Suppressor macrophage treated with lipopolysaccharide for 1 hour (primary cell): ENCODE results near the gene PSPN.
"Not testable (repeated sequence)": the region's sequence is repeated elsewhere in the genome, so short reads cannot be mapped to it uniquely, and the experiment has no call there.

ENCODE experiments used
- DNase-seq, 3 donors: peaks; one replicate each; pipeline ENCODE4 v3.0.0-alpha.2; 2020 to 2022

Gene PSPN

DNA sequence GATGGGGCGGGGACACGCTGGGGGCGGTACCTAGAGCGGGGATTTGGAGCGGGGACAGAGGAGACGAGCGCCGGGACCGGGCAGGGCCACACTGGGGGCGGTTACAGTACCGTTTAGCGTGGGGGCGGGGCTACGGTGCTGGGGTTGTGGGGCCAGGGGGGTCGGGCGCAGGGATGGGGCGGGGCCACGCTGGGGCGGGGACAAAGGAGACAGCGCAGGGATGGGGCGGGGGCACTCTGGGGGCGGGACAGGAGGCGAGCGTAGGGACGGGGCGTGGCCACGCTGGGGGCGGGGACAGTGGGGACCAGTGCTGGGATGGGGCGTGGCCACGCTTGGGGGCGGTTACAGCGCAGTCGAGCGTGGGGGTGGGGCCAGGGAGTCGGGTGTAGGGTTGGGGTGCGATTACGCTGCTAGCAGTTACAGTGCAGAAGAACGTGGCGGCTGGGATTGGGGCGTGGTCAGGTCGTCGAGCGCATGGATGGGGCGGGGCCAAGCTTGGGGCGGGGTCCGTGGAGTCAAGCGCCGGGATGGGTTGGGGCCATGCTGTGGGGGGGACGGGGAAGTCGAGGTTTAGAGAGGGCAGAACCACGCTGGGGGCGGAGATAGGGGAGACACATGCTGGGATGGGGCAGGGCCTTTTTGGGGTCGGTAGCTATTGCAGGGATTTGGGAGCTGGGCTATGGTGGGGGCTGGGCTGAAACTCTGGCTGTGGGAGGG lies 2.5 kb downstream of the PSPN start:
- DNase-seq = peak; percentile 96 to 100 (median 99)

GRCh38 chr19:6372594-6373095 lies 3.1 kb downstream of the PSPN start, which contains the start of gene ALKBH7:
Gene ALKBH7, plus strand, starts transcription at chr19:6372794. Its CDS starts 27 bp downstream, at chr19:6372821.
- DNase-seq = peak; percentile 99 to 100 (median 99)

DNA sequence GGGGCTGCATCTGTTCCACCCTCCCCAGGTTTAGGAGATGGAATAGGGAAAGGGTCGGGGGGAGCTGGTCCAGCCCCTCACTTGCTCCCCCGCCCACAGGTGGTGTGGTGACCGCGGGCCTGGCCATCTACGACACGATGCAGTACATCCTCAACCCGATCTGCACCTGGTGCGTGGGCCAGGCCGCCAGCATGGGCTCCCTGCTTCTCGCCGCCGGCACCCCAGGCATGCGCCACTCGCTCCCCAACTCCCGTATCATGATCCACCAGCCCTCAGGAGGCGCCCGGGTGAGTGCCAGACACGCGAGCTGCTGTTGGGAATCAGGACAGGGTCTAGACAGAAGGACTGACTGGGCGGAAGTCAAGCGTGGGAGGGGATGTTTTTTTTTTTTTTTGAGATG lies 11.4 kb downstream of the PSPN start:
- DNase-seq = no peak

GRCh38 chr19:6362351-6362801 lies 13.4 kb downstream of the PSPN start:
- no peak for DNase-seq

DNA sequence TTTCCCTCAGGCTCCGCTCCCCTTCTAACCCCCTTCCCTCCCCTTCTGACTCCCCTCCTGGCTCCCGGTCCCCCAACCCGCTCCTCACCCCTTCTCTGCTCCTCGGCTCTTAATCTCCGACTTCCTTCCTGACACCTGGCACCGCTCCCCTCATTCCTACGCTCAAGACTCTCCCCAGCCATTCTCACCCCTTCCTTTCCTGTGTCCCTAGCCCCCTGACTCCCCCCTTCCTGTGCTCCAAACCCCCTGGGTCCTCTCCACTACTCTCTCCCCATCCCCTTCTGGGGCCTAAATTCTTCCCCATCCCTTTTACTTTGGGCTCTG lies 13.7 kb downstream of the PSPN start:
- no peak for DNase-seq

DNA sequence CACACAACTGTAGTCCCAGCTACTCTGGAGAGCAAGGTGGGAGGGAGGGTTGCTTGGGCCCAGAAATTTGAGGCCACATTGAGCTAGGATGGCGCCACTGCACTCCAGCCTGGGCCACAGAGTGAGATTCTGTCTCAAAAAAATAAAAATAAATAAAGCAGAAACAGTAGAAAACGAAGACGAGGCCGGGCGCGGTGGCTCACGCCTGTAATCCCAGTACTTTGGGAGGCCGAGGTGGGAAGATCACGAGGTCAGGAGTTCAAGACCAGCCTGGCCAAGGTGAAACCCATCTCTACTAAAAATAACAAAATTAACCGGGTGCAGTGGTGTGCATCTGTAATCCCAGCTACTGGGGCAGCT lies 14.9 kb downstream of the PSPN start:
- not testable (repeated sequence) for DNase-seq

GRCh38 chr19:6360445-6360844 lies 15.3 kb downstream of the PSPN start:
- not testable (repeated sequence) for DNase-seq

GRCh38 chr19:6359568-6360341 lies 16.0 kb downstream of the PSPN start:
- DNase-seq = no peak

- DNase-seq = no peak
Measured at GRCh38 chr19:6358003-6358402, 17.7 kb downstream of the PSPN start.

DNA sequence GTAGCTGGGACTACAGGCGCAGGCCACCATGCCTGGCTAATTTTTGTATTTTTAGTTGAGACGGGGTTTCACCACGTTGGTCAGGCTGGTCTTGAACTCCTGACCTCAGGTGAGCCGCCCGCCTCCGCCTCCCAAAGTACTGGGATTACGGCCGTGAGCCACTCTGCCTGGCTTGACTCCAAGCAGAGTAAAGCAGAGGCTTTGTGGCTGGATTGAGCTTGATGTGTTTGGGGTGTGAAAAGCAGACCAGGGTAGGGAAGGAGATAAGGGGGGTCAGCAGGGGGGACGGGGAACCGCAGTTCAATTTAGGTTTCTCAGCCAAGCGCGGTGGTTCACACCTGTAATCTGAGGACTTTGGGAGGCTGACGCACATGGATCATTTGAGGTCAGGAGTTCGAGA lies 18.6 kb downstream of the PSPN start:
- DNase-seq = no peak

GRCh38 chr19:6355321-6356040 lies 20.3 kb downstream of the PSPN start:
- not testable (repeated sequence) for DNase-seq

GRCh38 chr19:6354098-6354674 lies 21.5 kb downstream of the PSPN start:
- peak; percentile 27 to 56 (median 34) for DNase-seq

DNA sequence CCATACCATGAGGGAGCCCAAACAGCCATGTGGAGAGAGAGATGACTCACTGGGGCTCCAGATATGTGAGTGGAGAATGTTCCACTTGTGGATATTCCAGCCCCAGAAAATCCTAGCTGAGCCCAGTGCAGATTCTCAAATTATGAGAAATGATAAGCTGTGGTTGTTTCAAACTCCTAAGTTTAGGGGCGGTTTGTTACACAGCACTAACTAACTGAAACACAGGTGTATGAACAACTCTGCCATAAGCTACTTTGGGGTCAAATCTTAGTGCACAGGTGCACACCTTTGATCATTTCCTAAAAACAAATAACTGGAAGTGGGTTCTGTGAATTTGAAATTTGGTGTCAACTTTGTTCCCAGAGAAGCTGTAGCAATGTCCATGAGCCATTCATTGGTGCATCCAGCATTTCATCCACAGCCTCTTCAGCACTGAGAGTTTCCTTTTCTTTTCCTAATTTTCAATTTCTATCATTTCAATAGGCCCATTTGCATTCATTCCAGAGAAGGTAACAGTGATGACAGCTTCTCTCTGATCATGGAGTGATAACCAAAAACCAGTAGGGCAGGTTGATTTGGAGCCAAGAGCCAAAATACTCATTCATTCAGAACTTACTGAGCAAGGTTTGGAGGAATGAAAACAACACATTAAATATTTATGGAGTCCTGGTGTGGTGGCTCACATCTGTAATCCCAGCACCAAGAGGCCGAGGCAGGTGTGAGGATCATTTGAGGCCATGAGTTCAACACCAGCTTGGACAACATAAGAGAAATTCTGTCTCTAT lies 23.2 kb downstream of the PSPN start:
- no peak for DNase-seq

- no peak for DNase-seq
Measured at GRCh38 chr19:6350688-6351087, 25.0 kb downstream of the PSPN start.

- not testable (repeated sequence) for DNase-seq
Measured at GRCh38 chr19:6349271-6349670, 26.5 kb downstream of the PSPN start.

GRCh38 chr19:6343462-6343861 lies 32.3 kb downstream of the PSPN start:
- DNase-seq = no peak

- no peak for DNase-seq
Measured at GRCh38 chr19:6340493-6341201, 35.1 kb downstream of the PSPN start.

GRCh38 chr19:6334490-6335285 lies 41.0 kb downstream of the PSPN start:
- DNase-seq = no peak

- no peak for DNase-seq
Measured at GRCh38 chr19:6333439-6333838, 42.3 kb downstream of the PSPN start, which contains the start of gene ACER1. Gene ACER1, minus strand, starts transcription at chr19:6333612. Its CDS starts 61 bp downstream, at chr19:6333551.

- DNase-seq = no peak
Measured at GRCh38 chr19:6326815-6327214, 48.9 kb downstream of the PSPN start.

DNA sequence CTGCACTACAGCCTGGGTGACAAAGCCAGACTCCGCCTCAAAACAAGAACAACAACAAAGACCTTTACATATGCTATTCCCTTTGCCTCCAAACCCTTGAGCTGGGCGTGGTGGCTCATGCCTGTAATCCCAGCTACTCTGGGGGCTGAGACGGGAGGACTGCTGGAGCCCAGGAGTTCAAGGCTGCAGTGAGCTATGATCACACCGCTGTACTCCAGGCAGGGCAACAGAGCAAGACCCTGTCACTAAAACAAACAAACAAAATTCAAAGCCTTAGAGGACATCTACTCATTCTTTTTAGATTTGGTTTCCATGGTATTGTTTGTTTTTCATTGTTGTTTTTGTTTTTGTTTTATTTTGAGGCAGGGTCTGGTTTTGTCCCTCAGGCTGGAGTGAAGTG lies 50.1 kb downstream of the PSPN start:
- DNase-seq = no peak
